HG02623 (cell line): ENCODE measurements around the gene SLC22A1.

ENCODE experiments used
- ATAC-seq: cut with Tn5 transposase; IDR thresholded peaks from one replicate; pipeline ENCODE4 v1.9.1; 2021; ENCODE audit warnings: moderate library complexity; ENCODE audit not compliant: unreplicated experiment

The SLC22A1 gene

GRCh38 chr6:160167604-160168399 is 46.2 kb downstream of the SLC22A1 start:
- ATAC-seq: no peak

- no peak for ATAC-seq
Observed at GRCh38 chr6:160170018-160170680, 48.5 kb downstream of the SLC22A1 start.

GRCh38 chr6:160172704-160173103 is 51.1 kb downstream of the SLC22A1 start:
- no peak for ATAC-seq

GRCh38 chr6:160173806-160174527 is 52.4 kb downstream of the SLC22A1 start:
- ATAC-seq: no peak

GRCh38 chr6:160174681-160175080 is 53.1 kb downstream of the SLC22A1 start:
- ATAC-seq: no peak

- no peak for ATAC-seq
Observed at GRCh38 chr6:160177220-160177619, 55.6 kb downstream of the SLC22A1 start.

GRCh38 chr6:160178271-160178670 is 56.7 kb downstream of the SLC22A1 start:
- ATAC-seq: no peak

GRCh38 chr6:160180706-160181105 is 59.1 kb downstream of the SLC22A1 start:
- no peak for ATAC-seq

- ATAC-seq: no peak
Observed at GRCh38 chr6:160188773-160189172, 67.2 kb downstream of the SLC22A1 start.

GRCh38 chr6:160190081-160190480 is 68.5 kb downstream of the SLC22A1 start:
- no peak for ATAC-seq

- ATAC-seq: no peak
Observed at GRCh38 chr6:160190973-160191372, 69.4 kb downstream of the SLC22A1 start.

- ATAC-seq: no peak
Observed at GRCh38 chr6:160192840-160193239, 71.2 kb downstream of the SLC22A1 start.

- ATAC-seq: no peak
Observed at GRCh38 chr6:160194808-160195207, 73.2 kb downstream of the SLC22A1 start.

GRCh38 chr6:160197662-160198061 is 76.0 kb downstream of the SLC22A1 start:
- no peak for ATAC-seq

GRCh38 chr6:160198606-160199211 is 77.1 kb downstream of the SLC22A1 start:
- ATAC-seq: no peak

GRCh38 chr6:160201061-160201460 is 79.4 kb downstream of the SLC22A1 start:
- ATAC-seq: no peak

- ATAC-seq: no peak
Observed at GRCh38 chr6:160202411-160202810, 80.8 kb downstream of the SLC22A1 start.

GRCh38 chr6:160203076-160203475 is 81.5 kb downstream of the SLC22A1 start:
- no peak for ATAC-seq

GRCh38 chr6:160203522-160203921 is 81.9 kb downstream of the SLC22A1 start:
- no peak for ATAC-seq

- no peak for ATAC-seq
Observed at GRCh38 chr6:160203953-160204352, 82.3 kb downstream of the SLC22A1 start.

GRCh38 chr6:160204710-160205109 is 83.1 kb downstream of the SLC22A1 start:
- no peak for ATAC-seq
